HG03135 (cell line): ENCODE results near the gene ACVR1.
"Not testable (repeated sequence)": the region's sequence is repeated elsewhere in the genome, so short reads cannot be mapped to it uniquely, and the experiment has no call there.

Experiments used
- ATAC-seq: cut with Tn5 transposase; IDR thresholded peaks from one replicate; pipeline ENCODE4 v1.9.1; 2021; ENCODE audit warnings: mild to moderate bottlenecking, moderate library complexity; ENCODE audit not compliant: unreplicated experiment

The ACVR1 gene

GRCh38 chr2:157894694-157895435 lies 18.7 kb upstream of the ACVR1 start:
- ATAC-seq = no peak

- no peak for ATAC-seq
These were observed 17.5 kb upstream of the ACVR1 start for GRCh38 chr2:157893611-157894010.

- ATAC-seq = no peak
These were observed 15.5 kb upstream of the ACVR1 start for GRCh38 chr2:157891643-157892041.

GRCh38 chr2:157890969-157891642 lies 15.0 kb upstream of the ACVR1 start:
- ATAC-seq = no peak

GRCh38 chr2:157887946-157888345 lies 11.8 kb upstream of the ACVR1 start:
- no peak for ATAC-seq

- not testable (repeated sequence) for ATAC-seq
These were observed 8.4 kb upstream of the ACVR1 start for GRCh38 chr2:157884533-157884932.

GRCh38 chr2:157880927-157881326 lies 4.8 kb upstream of the ACVR1 start:
- no peak for ATAC-seq

- ATAC-seq = no peak
These were observed 1.8 kb upstream of the ACVR1 start for GRCh38 chr2:157877761-157878400.

GRCh38 chr2:157876786-157877138 lies 632 bp upstream of the ACVR1 start:
- no peak for ATAC-seq

GRCh38 chr2:157875641-157876065 lies 477 bp downstream of the ACVR1 start:
- peak; percentile 50 for ATAC-seq

GRCh38 chr2:157874997-157875640 lies 1.0 kb downstream of the ACVR1 start:
- no peak for ATAC-seq

- no peak for ATAC-seq
These were observed 1.8 kb downstream of the ACVR1 start for GRCh38 chr2:157874348-157874747.

GRCh38 chr2:157872791-157873190 lies 3.3 kb downstream of the ACVR1 start:
- no peak for ATAC-seq

- no peak for ATAC-seq
These were observed 4.7 kb downstream of the ACVR1 start for GRCh38 chr2:157871415-157871814.

- no peak for ATAC-seq
These were observed 7.1 kb downstream of the ACVR1 start for GRCh38 chr2:157868993-157869392.

GRCh38 chr2:157867703-157868102 lies 8.4 kb downstream of the ACVR1 start:
- ATAC-seq = no peak

GRCh38 chr2:157866666-157867642 lies 9.2 kb downstream of the ACVR1 start:
- ATAC-seq = no peak

- no peak for ATAC-seq
These were observed 9.9 kb downstream of the ACVR1 start for GRCh38 chr2:157866202-157866601.

- no peak for ATAC-seq
These were observed 11.2 kb downstream of the ACVR1 start for GRCh38 chr2:157864857-157865430.

GRCh38 chr2:157858846-157859245 lies 17.3 kb downstream of the ACVR1 start:
- no peak for ATAC-seq
